GM10847 (cell line): ENCODE measurements around the gene GRAMD1B.

Source experiments
- POLR2A ChIP-seq: IDR thresholded peaks from 2 replicates; pipeline ENCODE4 v1.6.1; 2011; ENCODE audit not compliant: insufficient read length; ENCODE audit errors: extremely low read depth

Gene GRAMD1B

GRCh38 chr11:123451183-123451781 lies 21.2 kb downstream of the GRAMD1B start:
- TF ChIP-seq POLR2A = no peak

- no peak for TF ChIP-seq POLR2A
Observed at GRCh38 chr11:123452794-123453193, 22.7 kb downstream of the GRAMD1B start.

GRCh38 chr11:123454060-123454651 lies 24.1 kb downstream of the GRAMD1B start:
- no peak for TF ChIP-seq POLR2A

- TF ChIP-seq POLR2A = no peak
Observed at GRCh38 chr11:123454796-123455195, 24.7 kb downstream of the GRAMD1B start.

GRCh38 chr11:123457187-123457770 lies 27.2 kb downstream of the GRAMD1B start:
- no peak for TF ChIP-seq POLR2A

GRCh38 chr11:123458501-123458900 lies 28.4 kb downstream of the GRAMD1B start:
- TF ChIP-seq POLR2A = no peak

GRCh38 chr11:123460012-123460700 lies 30.1 kb downstream of the GRAMD1B start:
- TF ChIP-seq POLR2A = no peak

GRCh38 chr11:123461164-123461563 lies 31.1 kb downstream of the GRAMD1B start:
- TF ChIP-seq POLR2A = no peak

- no peak for TF ChIP-seq POLR2A
Observed at GRCh38 chr11:123469089-123469488, 39.0 kb downstream of the GRAMD1B start.

GRCh38 chr11:123469586-123469985 lies 39.5 kb downstream of the GRAMD1B start:
- no peak for TF ChIP-seq POLR2A

GRCh38 chr11:123470842-123471241 lies 40.8 kb downstream of the GRAMD1B start:
- no peak for TF ChIP-seq POLR2A

GRCh38 chr11:123472236-123472935 lies 42.3 kb downstream of the GRAMD1B start:
- TF ChIP-seq POLR2A = no peak

GRCh38 chr11:123473941-123474677 lies 44.0 kb downstream of the GRAMD1B start:
- no peak for TF ChIP-seq POLR2A

GRCh38 chr11:123474994-123475393 lies 44.9 kb downstream of the GRAMD1B start:
- no peak for TF ChIP-seq POLR2A

- no peak for TF ChIP-seq POLR2A
Observed at GRCh38 chr11:123475469-123475868, 45.4 kb downstream of the GRAMD1B start.
